Stomach smooth muscle (tissue), 2 donors: ENCODE data around the gene ZNF687.

Experiments
- H3K27ac ChIP-seq: one replicate; pipeline ENCODE4 v1.7.0; 2013; ENCODE audit warnings: mild to moderate bottlenecking, low read length, inconsistent platforms
- H3K27me3 ChIP-seq, 2 donors: one replicate each; pipeline ENCODE4 v1.7.0; 2013; ENCODE audit warnings: low read length in 2 of 2; ENCODE audit not compliant: insufficient read depth in 2 of 2, control insufficient read depth in 1 of 2
- H3K36me3 ChIP-seq, 2 donors: one replicate each; pipeline ENCODE4 v1.7.0; 2013; ENCODE audit warnings: low read length in 2 of 2; ENCODE audit not compliant: control insufficient read depth in 2 of 2, insufficient read depth in 2 of 2
- H3K4me1 ChIP-seq: one replicate; pipeline ENCODE4 v1.7.0; 2013; ENCODE audit warnings: low read length; ENCODE audit not compliant: control insufficient read depth, insufficient read depth
- H3K4me3 ChIP-seq, 2 donors: one replicate each; pipeline ENCODE4 v1.7.0; 2013; ENCODE audit warnings: low read length in 2 of 2
- H3K9ac ChIP-seq, 2 donors: one replicate each; pipeline ENCODE4 v1.7.0; 2013; ENCODE audit warnings: low read length in 2 of 2, mild to moderate bottlenecking in 1 of 2
- H3K9me3 ChIP-seq, 2 donors: one replicate each; pipeline ENCODE4 v1.7.0; 2013; ENCODE audit warnings: low read length in 2 of 2; ENCODE audit not compliant: control insufficient read depth in 2 of 2
- donor health status: healthy.
- donor health status: Pancreatic carcinoma.

Gene ZNF687

GRCh38 chr1:151281225-151281968, 702 bp upstream of the ZNF687 start:
- H3K9ac ChIP-seq, result peak overlapping the region; percentile 97 to 100

GRCh38 chr1:151282883-151283725, 1.0 kb downstream of the ZNF687 start:
- H3K9me3 ChIP-seq, result no peaks in the 10 kb centered on the region
- H3K9ac ChIP-seq, result peak overlapping the region; percentile 79 to 94
- peak overlapping the region; percentile 87 to 99 for H3K4me3 ChIP-seq
- H3K4me1 ChIP-seq, result peaks cover 25% of the 10 kb centered on the region
- H3K27ac ChIP-seq, result peak overlapping the region; percentile 100
- no peaks in the 10 kb centered on the region for H3K27me3 ChIP-seq
- peaks cover 22 to 24% of the 10 kb centered on the region in 2 donors for H3K36me3 ChIP-seq

More at GRCh38 chr1:151281225-151281968, 702 bp upstream of the ZNF687 start:
- Histone ChIP-seq H3K27ac (peak overlapping the region; percentile 100), H3K27me3 (no peaks in the 10 kb centered on the region), H3K36me3 (peaks cover 6 to 8% of the 10 kb centered on the region in 2 donors), H3K4me1 (peaks cover 25% of the 10 kb centered on the region), H3K4me3 (peak overlapping the region; percentile 98 to 99), H3K9me3 (no peaks in the 10 kb centered on the region)

GRCh38 chr1:151284013-151284577, 2.0 kb downstream of the ZNF687 start:
- H3K4me3 ChIP-seq, result peak overlapping the region; percentile 87 to 99
- H3K27me3 ChIP-seq, result no peaks in the 10 kb centered on the region
- H3K9ac ChIP-seq, result peak overlapping the region; percentile 5 to 94
- peaks cover 29 to 33% of the 10 kb centered on the region in 2 donors for H3K36me3 ChIP-seq
- H3K4me1 ChIP-seq, result peaks cover 26% of the 10 kb centered on the region
- H3K9me3 ChIP-seq, result no peaks in the 10 kb centered on the region
- peak overlapping the region; percentile 100 for H3K27ac ChIP-seq

DNA sequence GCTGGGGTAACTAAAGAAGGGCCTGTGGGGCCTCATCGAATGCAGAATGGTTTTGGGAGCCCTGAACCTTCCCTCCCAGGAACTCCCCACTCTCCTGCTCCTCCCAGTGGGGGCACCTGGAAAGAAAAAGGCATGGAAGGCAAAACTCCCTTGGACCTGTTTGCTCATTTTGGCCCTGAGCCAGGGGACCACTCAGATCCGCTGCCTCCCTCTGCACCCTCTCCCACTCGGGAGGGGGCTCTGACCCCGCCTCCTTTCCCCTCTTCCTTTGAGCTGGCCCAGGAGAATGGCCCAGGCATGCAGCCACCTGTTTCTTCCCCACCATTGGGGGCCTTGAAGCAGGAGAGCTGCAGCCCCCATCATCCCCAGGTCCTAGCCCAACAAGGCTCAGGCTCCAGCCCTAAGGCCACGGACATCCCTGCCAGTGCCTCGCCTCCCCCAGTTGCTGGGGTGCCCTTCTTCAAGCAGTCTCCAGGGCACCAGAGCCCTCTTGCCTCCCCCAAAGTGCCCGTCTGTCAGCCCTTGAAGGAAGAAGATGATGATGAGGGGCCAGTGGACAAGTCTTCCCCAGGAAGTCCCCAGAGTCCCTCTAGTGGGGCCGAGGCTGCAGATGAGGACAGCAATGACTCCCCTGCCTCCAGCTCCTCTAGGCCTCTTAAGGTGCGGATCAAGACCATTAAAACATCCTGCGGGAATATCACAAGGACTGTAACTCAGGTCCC, 4.7 kb downstream of the ZNF687 start:
- H3K27ac ChIP-seq, result no peak overlapping the region

GRCh38 chr1:151287341-151287699, 5.2 kb downstream of the ZNF687 start:
- H3K36me3 ChIP-seq, result peaks cover 42 to 48% of the 10 kb centered on the region in 2 donors

More for the DNA sequence above, 4.7 kb downstream of the ZNF687 start:
- Histone ChIP-seq H3K9ac (no peak overlapping the region), H3K9me3 (no peaks in the 10 kb centered on the region), H3K4me1 (peaks cover 24% of the 10 kb centered on the region), H3K27me3 (no peaks in the 10 kb centered on the region), H3K4me3 (no peak overlapping the region), H3K36me3 (peaks cover 40 to 45% of the 10 kb centered on the region in 2 donors)

GRCh38 chr1:151287767-151288500, 5.8 kb downstream of the ZNF687 start:
- Histone ChIP-seq H3K27me3 (no peaks in the 10 kb centered on the region), H3K9ac (no peak overlapping the region), H3K27ac (no peak overlapping the region), H3K9me3 (no peaks in the 10 kb centered on the region), H3K4me1 (peaks cover 22% of the 10 kb centered on the region), H3K4me3 (no peak overlapping the region), H3K36me3 (peaks cover 48 to 54% of the 10 kb centered on the region in 2 donors)

More at GRCh38 chr1:151287341-151287699, 5.2 kb downstream of the ZNF687 start:
- H3K9ac ChIP-seq, result no peak overlapping the region
- H3K27ac ChIP-seq, result no peak overlapping the region
- H3K9me3 ChIP-seq, result no peaks in the 10 kb centered on the region
- peaks cover 24% of the 10 kb centered on the region for H3K4me1 ChIP-seq
- H3K27me3 ChIP-seq, result no peaks in the 10 kb centered on the region
- no peak overlapping the region for H3K4me3 ChIP-seq

- no peak overlapping the region for H3K9ac ChIP-seq
- no peak overlapping the region for H3K4me3 ChIP-seq
- H3K36me3 ChIP-seq, result peaks cover 53 to 60% of the 10 kb centered on the region in 2 donors
These were observed 6.4 kb downstream of the ZNF687 start for GRCh38 chr1:151288502-151288901.

GRCh38 chr1:151289080-151289935, 7.2 kb downstream of the ZNF687 start:
- Histone ChIP-seq H3K4me1 (peaks cover 8% of the 10 kb centered on the region), H3K9me3 (no peaks in the 10 kb centered on the region), H3K4me3 (no peak overlapping the region), H3K27me3 (no peaks in the 10 kb centered on the region), H3K27ac (no peak overlapping the region), H3K9ac (no peak overlapping the region), H3K36me3 (peaks cover 60 to 67% of the 10 kb centered on the region in 2 donors)

More at GRCh38 chr1:151288502-151288901, 6.4 kb downstream of the ZNF687 start:
- peaks cover 16% of the 10 kb centered on the region for H3K4me1 ChIP-seq
- H3K27me3 ChIP-seq, result no peaks in the 10 kb centered on the region
- H3K9me3 ChIP-seq, result no peaks in the 10 kb centered on the region
- H3K27ac ChIP-seq, result no peak overlapping the region

GRCh38 chr1:151289991-151290708, 8.1 kb downstream of the ZNF687 start:
- Histone ChIP-seq H3K36me3 (peaks cover 67 to 75% of the 10 kb centered on the region in 2 donors), H3K9ac (no peak overlapping the region), H3K27me3 (no peaks in the 10 kb centered on the region), H3K9me3 (no peaks in the 10 kb centered on the region), H3K4me3 (no peak overlapping the region), H3K27ac (no peak overlapping the region), H3K4me1 (peaks cover 4% of the 10 kb centered on the region)
